HEK293 (cell line): ENCODE measurements around the gene PRLHR.

Experiments
- HOXC10 ChIP-seq: sonication (generic); formaldehyde crosslinking; IDR thresholded peaks from 2 replicates; pipeline ENCODE4 v1.8.1; 2023; ENCODE audit warnings: mild to moderate bottlenecking, missing genetic modification reagents
- YY1 ChIP-seq: fragments of 450-650 bp; formaldehyde crosslinking; IDR thresholded peaks from 2 replicates; pipeline ENCODE4 v1.5.1; 2018; ENCODE audit warnings: missing biosample characterization, missing genetic modification characterization
- ZNF366 ChIP-seq: fragments of 450-650 bp; formaldehyde crosslinking; conservative IDR thresholded peaks from 2 replicates; pipeline ENCODE4 v1.5.1; 2016; ENCODE audit warnings: missing biosample characterization, missing genetic modification characterization
- ZNF558 ChIP-seq: fragments of 450-650 bp; formaldehyde crosslinking; IDR thresholded peaks from 2 replicates; pipeline ENCODE4 v1.5.1; 2016; ENCODE audit warnings: missing biosample characterization, missing genetic modification characterization
- ZNF670 ChIP-seq: fragments of 450-650 bp; formaldehyde crosslinking; IDR thresholded peaks from 2 replicates; pipeline ENCODE4 v1.5.1; 2016; ENCODE audit warnings: missing biosample characterization, missing genetic modification characterization, low read depth
- TF ChIP-seq, protein P1 (sequence below): fragments of 450-650 bp; formaldehyde crosslinking; IDR thresholded peaks from 2 replicates; pipeline ENCODE4 v1.5.1; 2016; ENCODE audit warnings: missing biosample characterization, missing genetic modification characterization
- TF ChIP-seq, protein P2 (sequence below): fragments of 450-650 bp; IDR thresholded peaks from 2 replicates; pipeline ENCODE4 v1.5.1; 2018; ENCODE audit warnings: missing biosample characterization, mild to moderate bottlenecking, missing genetic modification characterization
- TF ChIP-seq, protein P3 (sequence below): fragments of 450-650 bp; formaldehyde crosslinking; IDR thresholded peaks from 2 replicates; pipeline ENCODE4 v1.5.1; 2016; ENCODE audit warnings: missing biosample characterization, missing genetic modification characterization

DNA sequence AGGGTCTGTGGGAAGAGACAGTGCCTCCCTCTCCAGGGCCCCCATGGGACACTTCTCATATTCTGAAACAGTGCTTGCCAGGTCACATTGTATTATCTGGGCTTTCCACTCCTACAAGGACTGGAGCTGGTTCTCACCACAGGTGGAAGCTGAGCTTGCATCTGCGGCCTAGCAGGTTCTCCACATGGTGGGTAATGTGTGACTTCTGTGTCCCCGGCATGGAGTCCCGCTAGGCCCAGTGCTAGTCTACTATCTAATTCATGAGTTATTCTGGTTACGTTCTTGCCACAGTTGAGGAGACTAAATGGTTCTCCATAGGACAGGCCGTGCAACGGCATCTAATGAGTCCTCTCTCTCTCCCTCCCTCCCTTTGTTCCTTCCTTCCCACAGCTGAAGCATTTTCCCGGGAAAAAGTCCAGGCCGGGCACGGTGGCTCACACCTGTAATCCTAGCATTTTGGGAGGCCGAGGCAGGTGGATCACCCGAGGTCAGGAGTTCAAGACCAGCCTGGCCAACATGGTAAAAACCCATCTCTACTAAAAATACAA lies 27.7 kb downstream of the PRLHR start:
- TF ChIP-seq ZNF366 (tag by site-specific recombination) (no peak), ZNF558 (tag by site-specific recombination) (no peak), ZNF670 (tag by site-specific recombination) (no peak), YY1 (tag by site-specific recombination) (no peak), HOXC10 (no peak)
- TF ChIP-seq, protein P1, sequence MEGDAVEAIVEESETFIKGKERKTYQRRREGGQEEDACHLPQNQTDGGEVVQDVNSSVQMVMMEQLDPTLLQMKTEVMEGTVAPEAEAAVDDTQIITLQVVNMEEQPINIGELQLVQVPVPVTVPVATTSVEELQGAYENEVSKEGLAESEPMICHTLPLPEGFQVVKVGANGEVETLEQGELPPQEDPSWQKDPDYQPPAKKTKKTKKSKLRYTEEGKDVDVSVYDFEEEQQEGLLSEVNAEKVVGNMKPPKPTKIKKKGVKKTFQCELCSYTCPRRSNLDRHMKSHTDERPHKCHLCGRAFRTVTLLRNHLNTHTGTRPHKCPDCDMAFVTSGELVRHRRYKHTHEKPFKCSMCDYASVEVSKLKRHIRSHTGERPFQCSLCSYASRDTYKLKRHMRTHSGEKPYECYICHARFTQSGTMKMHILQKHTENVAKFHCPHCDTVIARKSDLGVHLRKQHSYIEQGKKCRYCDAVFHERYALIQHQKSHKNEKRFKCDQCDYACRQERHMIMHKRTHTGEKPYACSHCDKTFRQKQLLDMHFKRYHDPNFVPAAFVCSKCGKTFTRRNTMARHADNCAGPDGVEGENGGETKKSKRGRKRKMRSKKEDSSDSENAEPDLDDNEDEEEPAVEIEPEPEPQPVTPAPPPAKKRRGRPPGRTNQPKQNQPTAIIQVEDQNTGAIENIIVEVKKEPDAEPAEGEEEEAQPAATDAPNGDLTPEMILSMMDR (tag by site-specific recombination): no peak
- TF ChIP-seq, protein P2, sequence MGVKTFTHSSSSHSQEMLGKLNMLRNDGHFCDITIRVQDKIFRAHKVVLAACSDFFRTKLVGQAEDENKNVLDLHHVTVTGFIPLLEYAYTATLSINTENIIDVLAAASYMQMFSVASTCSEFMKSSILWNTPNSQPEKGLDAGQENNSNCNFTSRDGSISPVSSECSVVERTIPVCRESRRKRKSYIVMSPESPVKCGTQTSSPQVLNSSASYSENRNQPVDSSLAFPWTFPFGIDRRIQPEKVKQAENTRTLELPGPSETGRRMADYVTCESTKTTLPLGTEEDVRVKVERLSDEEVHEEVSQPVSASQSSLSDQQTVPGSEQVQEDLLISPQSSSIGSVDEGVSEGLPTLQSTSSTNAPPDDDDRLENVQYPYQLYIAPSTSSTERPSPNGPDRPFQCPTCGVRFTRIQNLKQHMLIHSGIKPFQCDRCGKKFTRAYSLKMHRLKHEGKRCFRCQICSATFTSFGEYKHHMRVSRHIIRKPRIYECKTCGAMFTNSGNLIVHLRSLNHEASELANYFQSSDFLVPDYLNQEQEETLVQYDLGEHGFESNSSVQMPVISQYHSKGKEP (tag by site-specific recombination): no peak
- TF ChIP-seq, protein P3, sequence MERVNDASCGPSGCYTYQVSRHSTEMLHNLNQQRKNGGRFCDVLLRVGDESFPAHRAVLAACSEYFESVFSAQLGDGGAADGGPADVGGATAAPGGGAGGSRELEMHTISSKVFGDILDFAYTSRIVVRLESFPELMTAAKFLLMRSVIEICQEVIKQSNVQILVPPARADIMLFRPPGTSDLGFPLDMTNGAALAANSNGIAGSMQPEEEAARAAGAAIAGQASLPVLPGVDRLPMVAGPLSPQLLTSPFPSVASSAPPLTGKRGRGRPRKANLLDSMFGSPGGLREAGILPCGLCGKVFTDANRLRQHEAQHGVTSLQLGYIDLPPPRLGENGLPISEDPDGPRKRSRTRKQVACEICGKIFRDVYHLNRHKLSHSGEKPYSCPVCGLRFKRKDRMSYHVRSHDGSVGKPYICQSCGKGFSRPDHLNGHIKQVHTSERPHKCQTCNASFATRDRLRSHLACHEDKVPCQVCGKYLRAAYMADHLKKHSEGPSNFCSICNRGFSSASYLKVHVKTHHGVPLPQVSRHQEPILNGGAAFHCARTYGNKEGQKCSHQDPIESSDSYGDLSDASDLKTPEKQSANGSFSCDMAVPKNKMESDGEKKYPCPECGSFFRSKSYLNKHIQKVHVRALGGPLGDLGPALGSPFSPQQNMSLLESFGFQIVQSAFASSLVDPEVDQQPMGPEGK: no peak
